SK-N-SH treated with all-trans-retinoic acid at 6 μM for 48 hours (cell line): Measurements from ENCODE around the gene SLC3A2.

Experiments
- ATAC-seq: fragments of 200-7000 bp; cut with Tn5 transposase; 3 replicates; pipeline ENCODE4 v1.9.1; 2020; ENCODE audit warnings: mild to moderate bottlenecking, moderate library complexity
- BACH2 ChIP-seq: fragments of 250-450 bp; sonication (Bioruptor Pico); IDR thresholded peaks from 2 replicates; pipeline ENCODE4 v1.9.0; 2021; ENCODE audit warnings: mild to moderate bottlenecking, borderline replicate concordance
- CREB5 ChIP-seq: fragments of 250-450 bp; sonication (Bioruptor Pico); IDR thresholded peaks from 2 replicates; pipeline ENCODE4 v1.5.1; 2020; ENCODE audit warnings: low read depth, mild to moderate bottlenecking, moderate library complexity
- CSDC2 ChIP-seq: fragments of 250-450 bp; sonication (Bioruptor Pico); IDR thresholded peaks from 2 replicates; pipeline ENCODE4 v1.5.0; 2020; ENCODE audit warnings: mild to moderate bottlenecking, moderate library complexity
- CSRNP3 ChIP-seq: fragments of 250-450 bp; sonication (Bioruptor Pico); IDR thresholded peaks from 2 replicates; pipeline ENCODE4 v1.5.1; 2021; ENCODE audit warnings: mild to moderate bottlenecking, moderate library complexity
- ESRRG ChIP-seq: fragments of 250-450 bp; sonication (Bioruptor Pico); IDR thresholded peaks from 2 replicates; pipeline ENCODE4 v1.6.1; 2021; ENCODE audit warnings: mild to moderate bottlenecking
- GLIS3 ChIP-seq: fragments of 250-450 bp; sonication (Bioruptor Pico); IDR thresholded peaks from 2 replicates; pipeline ENCODE4 v1.5.0; 2020; ENCODE audit warnings: mild to moderate bottlenecking, moderate library complexity
- OSR1 ChIP-seq: fragments of 250-450 bp; sonication (Bioruptor Pico); IDR thresholded peaks from 2 replicates; pipeline ENCODE4 v1.8.0; 2022; ENCODE audit warnings: moderate library complexity, mild to moderate bottlenecking, inconsistent platforms
- PATZ1 ChIP-seq: fragments of 250-450 bp; sonication (Bioruptor Pico); IDR thresholded peaks from 2 replicates; pipeline ENCODE4 v1.8.0; 2020; ENCODE audit warnings: mild to moderate bottlenecking, moderate library complexity, borderline replicate concordance
- POU6F1 ChIP-seq: fragments of 250-450 bp; sonication (Bioruptor Pico); IDR thresholded peaks from 2 replicates; pipeline ENCODE4 v1.8.0; 2021; ENCODE audit warnings: low read depth, mild to moderate bottlenecking, moderate library complexity, borderline replicate concordance
- PPARA ChIP-seq: fragments of 250-450 bp; sonication (Bioruptor Pico); IDR thresholded peaks from 2 replicates; pipeline ENCODE4 v1.5.0; 2020; ENCODE audit warnings: mild to moderate bottlenecking, borderline replicate concordance
- RARB ChIP-seq: fragments of 250-450 bp; sonication (Bioruptor Pico); IDR thresholded peaks from 2 replicates; pipeline ENCODE4 v1.8.0; 2021; ENCODE audit warnings: mild to moderate bottlenecking, moderate library complexity
- SNAI2 ChIP-seq: fragments of 250-450 bp; sonication (Bioruptor Pico); IDR thresholded peaks from 2 replicates; pipeline ENCODE4 v1.5.0; 2020; ENCODE audit warnings: mild to moderate bottlenecking, moderate library complexity
- TCF4 ChIP-seq: fragments of 250-450 bp; sonication (Bioruptor Pico); IDR thresholded peaks from 2 replicates; pipeline ENCODE4 v1.8.0; 2021; ENCODE audit warnings: mild to moderate bottlenecking, moderate library complexity, borderline replicate concordance
- TSHZ2 ChIP-seq: fragments of 250-450 bp; sonication (Bioruptor Pico); IDR thresholded peaks from 2 replicates; pipeline ENCODE4 v1.5.0; 2020; ENCODE audit warnings: mild to moderate bottlenecking, moderate library complexity
- ZC3H10 ChIP-seq: fragments of 250-450 bp; sonication (Bioruptor Pico); IDR thresholded peaks from 2 replicates; pipeline ENCODE4 v1.5.1; 2021; ENCODE audit warnings: mild to moderate bottlenecking, moderate library complexity
- ZFP3 ChIP-seq: fragments of 250-450 bp; sonication (Bioruptor Pico); IDR thresholded peaks from 2 replicates; pipeline ENCODE4 v1.5.0; 2020; ENCODE audit warnings: mild to moderate bottlenecking, moderate library complexity
- ZFP30 ChIP-seq: fragments of 450-650 bp; formaldehyde crosslinking; IDR thresholded peaks from 2 replicates; pipeline ENCODE4 v1.5.0; 2022; ENCODE audit warnings: mild to moderate bottlenecking, moderate library complexity
- ZNF565 ChIP-seq: fragments of 450-650 bp; formaldehyde crosslinking; conservative IDR thresholded peaks from 2 replicates; pipeline ENCODE4 v1.5.0; 2020; ENCODE audit warnings: low read depth, mild to moderate bottlenecking, moderate library complexity
- ZNF70 ChIP-seq: fragments of 450-650 bp; formaldehyde crosslinking; IDR thresholded peaks from 2 replicates; pipeline ENCODE4 v1.5.0; 2020; ENCODE audit warnings: mild to moderate bottlenecking, moderate library complexity
- ZNF8 ChIP-seq: fragments of 450-650 bp; formaldehyde crosslinking; IDR thresholded peaks from 2 replicates; pipeline ENCODE4 v1.5.0; 2020; ENCODE audit warnings: mild to moderate bottlenecking, moderate library complexity

SLC3A2 gene

GRCh38 chr11:62883673-62884072, 3.0 kb downstream of the SLC3A2 start (continued):
- no peak for TF ChIP-seq PPARA (CRISPR knock-in tag)
- no peak for TF ChIP-seq TSHZ2 (CRISPR knock-in tag)

- TF ChIP-seq RARB (CRISPR knock-in tag) (no peak), CSRNP3 (CRISPR knock-in tag) (no peak), CSDC2 (CRISPR knock-in tag) (no peak), POU6F1 (CRISPR knock-in tag) (no peak)
- ATAC-seq: no peak
Measured at GRCh38 chr11:62885137-62885750, 4.5 kb downstream of the SLC3A2 start.

GRCh38 chr11:62888406-62888805, 7.7 kb downstream of the SLC3A2 start:
- TF ChIP-seq OSR1 (CRISPR knock-in tag): no peak
- TF ChIP-seq ZNF70 (CRISPR knock-in tag): no peak
- no peak for TF ChIP-seq PATZ1 (CRISPR knock-in tag)
- TF ChIP-seq ZFP3 (CRISPR knock-in tag): no peak
- no peak for TF ChIP-seq TSHZ2 (CRISPR knock-in tag)
- no peak for TF ChIP-seq CSRNP3 (CRISPR knock-in tag)
- TF ChIP-seq POU6F1 (CRISPR knock-in tag): no peak
- no peak for TF ChIP-seq ZC3H10 (CRISPR knock-in tag)
- no peak for TF ChIP-seq ZNF565 (CRISPR knock-in tag)
- no peak for TF ChIP-seq CSDC2 (CRISPR knock-in tag)
- no peak for TF ChIP-seq CREB5 (CRISPR knock-in tag)
- no peak for TF ChIP-seq PPARA (CRISPR knock-in tag)
- TF ChIP-seq SNAI2: no peak
- no peak for TF ChIP-seq TCF4 (CRISPR knock-in tag)
- no peak for TF ChIP-seq RARB (CRISPR knock-in tag)
- no peak for TF ChIP-seq ESRRG (CRISPR knock-in tag)
- no peak for TF ChIP-seq BACH2 (CRISPR knock-in tag)
- TF ChIP-seq ZNF8 (CRISPR knock-in tag): no peak
- TF ChIP-seq GLIS3 (CRISPR knock-in tag): no peak
- no peak for TF ChIP-seq ZFP30 (CRISPR knock-in tag)
- no peak for ATAC-seq
